ENCODE data around the gene ERVH48-1. TPM values are rescaled to one million over a fixed set of nuclear protein-coding genes. Genes with fewer than 3 reads are reported as not detected.

The ERVH48-1 gene
- total and polyA plus RNA-seq, 2 of the 8 experiments (the other 6 are each of a cell fraction or from before 2014, with no cell fraction given), result 4.2 to 17.7 TPM

DNA sequence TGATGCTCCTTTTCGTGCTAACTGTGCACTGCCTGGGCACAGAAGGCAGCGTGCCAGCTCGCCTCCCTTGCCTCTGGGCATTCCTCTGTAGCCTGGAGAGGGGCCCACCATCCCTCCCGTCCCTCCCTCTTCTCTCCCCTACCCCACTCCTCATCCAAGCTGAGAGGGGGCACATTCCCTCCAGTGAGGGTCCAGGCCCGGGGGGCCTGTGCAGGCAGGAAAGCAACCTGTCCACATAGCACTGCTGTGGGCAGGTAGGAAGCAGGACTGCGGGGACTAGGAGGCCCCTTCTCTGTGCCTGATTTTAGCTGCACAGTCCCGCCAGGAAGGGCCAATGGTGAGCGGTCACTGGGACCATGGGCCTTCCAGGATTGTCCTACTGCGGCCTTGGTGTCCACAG lies 38.7 kb upstream of the ERVH48-1 start:
- no peak overlapping the region for H3K56ac ChIP-seq (replicated peaks; ENCODE audit: insufficient read length, low read depth, low read length)
- no peak for FAIRE-seq
- no peak overlapping the region for H3K9ac ChIP-seq (replicated peaks in 1 of 4; ENCODE audit: extremely low read depth in 1 of 4, low read depth in 3 of 4, low read length in 3 of 4)

More for the DNA sequence above, 38.7 kb upstream of the ERVH48-1 start:
- Histone ChIP-seq H3K27ac (ENCODE audit: low read depth, low read length) (no peak overlapping the region), H2BK15ac (ENCODE audit: low read length) (peak overlapping the region; percentile 83; the same call in 1 of the 2 replicates), H3K18ac (ENCODE audit: extremely low read depth, low read length) (peak overlapping the region; percentile 81), H3K23me2 (ENCODE audit: low read depth, low read length) (no peaks in the 10 kb centered on the region), H3K9me3 (ENCODE audit: insufficient read depth in 2 of 2, low read depth in 1 of 2, low read length in 1 of 2) (no peaks in the 10 kb centered on the region), H2AFZ (ENCODE audit: low read length) (no peak overlapping the region), H2BK20ac (ENCODE audit: low read length) (peak overlapping the region; percentile 80; the same call in 1 of the 2 replicates), H3K4ac (replicated peaks; ENCODE audit: insufficient read length, low read depth, low read length) (peak overlapping the region; percentile 46), H2BK5ac (ENCODE audit: low read depth, low read length) (peak overlapping the region; percentile 79; the same call in 1 of the 2 replicates), H4K91ac (replicated peaks; ENCODE audit: insufficient read length, low read length) (peak overlapping the region; percentile 48), H3K36me3 (ENCODE audit: control insufficient read depth in 2 of 4, insufficient read depth in 4 of 4, low read length in 3 of 4) (no peaks in the 10 kb centered on the region), H2AK5ac (ENCODE audit: low read depth, low read length) (peak overlapping the region; percentile 65), H2BK120ac (replicated peaks; ENCODE audit: low read depth, low read length) (no peak overlapping the region), H3K79me2 (ENCODE audit: control insufficient read depth in 1 of 2, insufficient read depth in 2 of 2, low read length in 2 of 2) (no peaks in the 10 kb centered on the region), H3K4me1 (replicated peaks in 1 of 4; ENCODE audit: control insufficient read depth in 3 of 4, insufficient read depth in 4 of 4, low read length in 3 of 4) (peaks cover under 1 to 6% (median under 1%) of the 10 kb centered on the region in 4 experiments; a peak in 5 of 7 replicates), H3K4me3 (ENCODE audit: extremely low read depth in 1 of 4, insufficient read depth in 2 of 4, low read depth in 3 of 4, low read length in 4 of 4) (no peak overlapping the region), H3K4me2 (ENCODE audit: insufficient read depth in 1 of 2, low read depth in 2 of 2, low read length in 2 of 2) (no peak overlapping the region), H3K27me3 (replicated peaks in 1 of 4; ENCODE audit: control insufficient read depth in 3 of 4, extremely low read depth in 1 of 4, insufficient read depth in 3 of 4, low read length in 3 of 4) (no peaks in the 10 kb centered on the region), H3K23ac (ENCODE audit: insufficient read length) (no peak overlapping the region), H4K8ac (ENCODE audit: extremely low read depth, insufficient read depth, low read length) (no peak overlapping the region), H2BK12ac (ENCODE audit: low read depth, low read length) (peak overlapping the region; percentile 99), H4K20me1 (replicated peaks in 1 of 2; ENCODE audit: control insufficient read depth in 1 of 2, insufficient read depth in 2 of 2, low read length in 2 of 2) (no peaks in the 10 kb centered on the region), H3K14ac (ENCODE audit: insufficient read length) (no peak overlapping the region), H4K5ac (ENCODE audit: insufficient read length, low read depth, low read length) (no peak overlapping the region), H3K79me1 (ENCODE audit: low read depth, low read length) (no peaks in the 10 kb centered on the region)
- CTCF ChIA-PET (ENCODE audit: partially characterized antibody), result interaction anchor here (0.6 to 1.1 kb wide), 2 partner anchors 29 to 74 kb away, joined by 3 read pairs; no protein-coding TSS in a partner anchor
- no peak for TF ChIP-seq EGR1 (IDR thresholded peaks at IDR 0.05; ENCODE audit: borderline replicate concordance, low read depth, low read length)
- no peak for TF ChIP-seq TAF1 (IDR thresholded peaks at IDR 0.05; ENCODE audit: low read depth, low read length)
- TF ChIP-seq JUN (IDR thresholded peaks at IDR 0.05; ENCODE audit: low read depth, low read length), result no peak
- DNase-seq (ENCODE audit: low read depth in 1 of 2, low spot score in 2 of 2), result no peak
- POLR2A ChIA-PET (ENCODE audit: partially characterized antibody), result interaction anchor here (0.8 to 1.3 kb wide), 5 partner anchors 9 to 26 kb away, joined by 3 to 4 read pairs (median 3); partner anchors contain the start of gene PKNOX1
- 95% methylated on average over 8 of the region's 9 CpGs; no CpG with 5 or more reads in 1 of the 2 experiments for WGBS, 2 experiments (ENCODE audit: extremely low coverage in 1 of 2, insufficient coverage in 1 of 2, insufficient read length in 1 of 2, insufficient replicate concordance in 2 of 2, low coverage in 1 of 2, low lambda C conversion rate in 2 of 2, missing lambda C conversion rate in 1 of 2)
